ENCODE results near the gene CBLC. TPM values are rescaled to one million over a fixed set of nuclear protein-coding genes. Genes with fewer than 3 reads are reported as not detected.

Gene CBLC
- total and polyA plus RNA-seq, 10 of the 15 experiments (the other 5 are each of a cell fraction or from before 2014, with no cell fraction given): not detected

GRCh38 chr19:44770550-44771257 lies 7.0 kb upstream of the CBLC start (continued):
- TF ChIP-seq USF2 (IDR thresholded peaks at IDR 0.05; ENCODE audit: borderline replicate concordance, low read depth, low read length): no peak
- no peak for TF ChIP-seq JUND (IDR thresholded peaks at IDR 0.05; ENCODE audit: low read depth, low read length)
- TF ChIP-seq KAT2A (conservative IDR thresholded peaks at IDR 0.05; ENCODE audit: control insufficient read depth, low read depth, low read length): no peak
- no peak for TF ChIP-seq SUZ12 (IDR thresholded peaks at IDR 0.05; ENCODE audit: unreplicated experiment)
- no peak for TF ChIP-seq E2F4 (IDR thresholded peaks at IDR 0.05; ENCODE audit: low read depth, low read length)
- TF ChIP-seq STAT1 (conservative IDR thresholded peaks at IDR 0.05): no peak
- no peak for TF ChIP-seq SPI1 (IDR thresholded peaks at IDR 0.05; ENCODE audit: borderline replicate concordance, insufficient read depth, low read depth, low read length)
- TF ChIP-seq RBBP5 (conservative IDR thresholded peaks at IDR 0.05): no peak
- no peak for TF ChIP-seq HSF1 (IDR thresholded peaks at IDR 0.05; ENCODE audit: low read depth, low read length)
- no peak for TF ChIP-seq KDM1A (IDR thresholded peaks at IDR 0.05; ENCODE audit: borderline replicate concordance)
- no peak for TF ChIP-seq ATF3 (IDR thresholded peaks at IDR 0.05; ENCODE audit: borderline replicate concordance, extremely low read depth, low read depth, low read length)
- no peak for TF ChIP-seq ASH2L (IDR thresholded peaks at IDR 0.05; ENCODE audit: borderline replicate concordance, low read depth)
- TF ChIP-seq MEF2B (IDR thresholded peaks at IDR 0.05; ENCODE audit: partially characterized antibody, poor library complexity, severe bottlenecking): peak; percentile 98
- TF ChIP-seq TAF1 (IDR thresholded peaks at IDR 0.05; ENCODE audit: borderline replicate concordance, low read depth, low read length): 0 out of 2 replicates have a peak, but pooled peaks have one; percentile 29
- peak; percentile 29 for TF ChIP-seq SKIL (IDR thresholded peaks at IDR 0.05; ENCODE audit: low read depth, poor library complexity, severe bottlenecking)
- TF ChIP-seq NR2C1 (IDR thresholded peaks at IDR 0.05): no peak
- no peak for TF ChIP-seq WRNIP1 (IDR thresholded peaks at IDR 0.05; ENCODE audit: borderline replicate concordance, low read depth, low read length)
- no peak for TF ChIP-seq ETV6 (conservative IDR thresholded peaks at IDR 0.05 in 1 of 2, IDR thresholded peaks at IDR 0.05 in 1 of 2; ENCODE audit: borderline replicate concordance in 1 of 2, low read depth in 1 of 2)
- TF ChIP-seq ZNF217 (IDR thresholded peaks at IDR 0.05): no peak
- TF ChIP-seq PBX3 (IDR thresholded peaks at IDR 0.05; ENCODE audit: insufficient replicate concordance, low read depth, low read length): no peak
- no peak for TF ChIP-seq CHD4 (IDR thresholded peaks at IDR 0.05)
- TF ChIP-seq KLF5 (IDR thresholded peaks at IDR 0.05; ENCODE audit: partially characterized antibody): no peak

Data from GM12878 (cell line).